Ishikawa (cell line): ENCODE data around the gene DMBX1.

ENCODE experiments used
- EP300 ChIP-seq: IDR thresholded peaks from 2 replicates; pipeline ENCODE4 v1.6.1; 2012; ENCODE audit warnings: borderline replicate concordance
- TF ChIP-seq, protein P1 (sequence below): IDR thresholded peaks from 2 replicates; pipeline ENCODE4 v1.6.1; 2012; ENCODE audit warnings: low read depth, mild to moderate bottlenecking

DNA sequence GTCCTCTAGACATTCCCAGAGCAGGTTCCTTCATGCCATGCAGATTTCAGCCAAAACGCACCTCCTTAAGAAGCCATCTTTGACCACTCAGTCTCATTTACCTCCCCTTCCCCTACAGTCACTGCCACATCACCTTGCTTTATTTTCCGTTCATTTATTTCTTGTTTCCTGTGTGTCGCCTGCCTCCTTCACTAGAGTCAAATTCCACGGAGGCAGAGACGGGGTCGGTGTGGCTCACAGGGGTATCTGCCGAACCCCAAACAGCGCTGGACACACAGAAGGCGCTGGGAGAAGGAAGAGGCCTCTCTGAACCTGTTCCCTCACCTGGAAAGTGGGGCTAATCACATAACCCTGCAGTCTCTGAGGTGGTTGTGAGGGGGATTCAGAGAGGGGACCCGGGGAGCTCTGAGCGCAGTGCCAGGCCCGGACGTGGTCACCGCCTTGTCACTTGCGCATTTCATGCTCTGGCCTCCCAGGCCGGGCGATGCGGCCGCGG, 23.6 kb upstream of the DMBX1 start:
- no peak for TF ChIP-seq EP300
- TF ChIP-seq, protein P1, sequence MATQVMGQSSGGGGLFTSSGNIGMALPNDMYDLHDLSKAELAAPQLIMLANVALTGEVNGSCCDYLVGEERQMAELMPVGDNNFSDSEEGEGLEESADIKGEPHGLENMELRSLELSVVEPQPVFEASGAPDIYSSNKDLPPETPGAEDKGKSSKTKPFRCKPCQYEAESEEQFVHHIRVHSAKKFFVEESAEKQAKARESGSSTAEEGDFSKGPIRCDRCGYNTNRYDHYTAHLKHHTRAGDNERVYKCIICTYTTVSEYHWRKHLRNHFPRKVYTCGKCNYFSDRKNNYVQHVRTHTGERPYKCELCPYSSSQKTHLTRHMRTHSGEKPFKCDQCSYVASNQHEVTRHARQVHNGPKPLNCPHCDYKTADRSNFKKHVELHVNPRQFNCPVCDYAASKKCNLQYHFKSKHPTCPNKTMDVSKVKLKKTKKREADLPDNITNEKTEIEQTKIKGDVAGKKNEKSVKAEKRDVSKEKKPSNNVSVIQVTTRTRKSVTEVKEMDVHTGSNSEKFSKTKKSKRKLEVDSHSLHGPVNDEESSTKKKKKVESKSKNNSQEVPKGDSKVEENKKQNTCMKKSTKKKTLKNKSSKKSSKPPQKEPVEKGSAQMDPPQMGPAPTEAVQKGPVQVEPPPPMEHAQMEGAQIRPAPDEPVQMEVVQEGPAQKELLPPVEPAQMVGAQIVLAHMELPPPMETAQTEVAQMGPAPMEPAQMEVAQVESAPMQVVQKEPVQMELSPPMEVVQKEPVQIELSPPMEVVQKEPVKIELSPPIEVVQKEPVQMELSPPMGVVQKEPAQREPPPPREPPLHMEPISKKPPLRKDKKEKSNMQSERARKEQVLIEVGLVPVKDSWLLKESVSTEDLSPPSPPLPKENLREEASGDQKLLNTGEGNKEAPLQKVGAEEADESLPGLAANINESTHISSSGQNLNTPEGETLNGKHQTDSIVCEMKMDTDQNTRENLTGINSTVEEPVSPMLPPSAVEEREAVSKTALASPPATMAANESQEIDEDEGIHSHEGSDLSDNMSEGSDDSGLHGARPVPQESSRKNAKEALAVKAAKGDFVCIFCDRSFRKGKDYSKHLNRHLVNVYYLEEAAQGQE, result no peak
